ENCODE measurements around the gene HOXC9.

HOXC9 gene

DNA sequence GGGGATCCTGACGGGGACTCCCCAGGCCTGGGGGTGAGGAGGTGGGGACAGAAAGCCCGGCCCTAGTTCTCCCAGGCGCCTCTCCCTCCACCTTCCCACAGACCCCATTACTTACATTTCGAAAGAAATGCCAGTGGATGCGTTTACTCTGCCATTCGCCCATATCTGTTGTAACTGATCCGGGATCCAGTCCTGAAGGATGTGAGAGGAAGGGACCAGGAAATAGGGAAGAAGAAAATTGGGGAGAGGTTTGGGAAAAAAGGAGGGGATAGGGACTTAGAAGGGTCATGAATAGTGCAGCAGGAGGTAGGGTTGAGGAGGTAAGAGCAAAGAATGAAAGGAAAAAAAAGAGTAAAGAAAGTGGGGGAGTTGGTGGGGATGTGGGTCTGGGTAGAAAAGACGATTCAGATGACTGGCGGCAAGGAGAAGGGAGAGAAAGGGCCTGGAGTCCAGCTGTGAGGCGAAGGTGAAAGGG lies 44.1 kb upstream of the HOXC9 start:
- no peak for TF ChIP-seq POLR2AphosphoS5 (IDR thresholded peaks at IDR 0.05; ENCODE audit: low read depth, low read length)
- no peak for TF ChIP-seq SIN3A (IDR thresholded peaks at IDR 0.05; ENCODE audit: borderline replicate concordance, insufficient read depth, low read length)
- TF ChIP-seq FOXP2 (optimal IDR thresholded peaks at IDR 0.05; ENCODE audit: borderline replicate concordance, extremely low read depth, extremely low read length, insufficient read depth): no peak
- TF ChIP-seq TAF1 (IDR thresholded peaks at IDR 0.05; ENCODE audit: borderline replicate concordance, insufficient read depth, low read length): no peak
- TF ChIP-seq, protein P1, sequence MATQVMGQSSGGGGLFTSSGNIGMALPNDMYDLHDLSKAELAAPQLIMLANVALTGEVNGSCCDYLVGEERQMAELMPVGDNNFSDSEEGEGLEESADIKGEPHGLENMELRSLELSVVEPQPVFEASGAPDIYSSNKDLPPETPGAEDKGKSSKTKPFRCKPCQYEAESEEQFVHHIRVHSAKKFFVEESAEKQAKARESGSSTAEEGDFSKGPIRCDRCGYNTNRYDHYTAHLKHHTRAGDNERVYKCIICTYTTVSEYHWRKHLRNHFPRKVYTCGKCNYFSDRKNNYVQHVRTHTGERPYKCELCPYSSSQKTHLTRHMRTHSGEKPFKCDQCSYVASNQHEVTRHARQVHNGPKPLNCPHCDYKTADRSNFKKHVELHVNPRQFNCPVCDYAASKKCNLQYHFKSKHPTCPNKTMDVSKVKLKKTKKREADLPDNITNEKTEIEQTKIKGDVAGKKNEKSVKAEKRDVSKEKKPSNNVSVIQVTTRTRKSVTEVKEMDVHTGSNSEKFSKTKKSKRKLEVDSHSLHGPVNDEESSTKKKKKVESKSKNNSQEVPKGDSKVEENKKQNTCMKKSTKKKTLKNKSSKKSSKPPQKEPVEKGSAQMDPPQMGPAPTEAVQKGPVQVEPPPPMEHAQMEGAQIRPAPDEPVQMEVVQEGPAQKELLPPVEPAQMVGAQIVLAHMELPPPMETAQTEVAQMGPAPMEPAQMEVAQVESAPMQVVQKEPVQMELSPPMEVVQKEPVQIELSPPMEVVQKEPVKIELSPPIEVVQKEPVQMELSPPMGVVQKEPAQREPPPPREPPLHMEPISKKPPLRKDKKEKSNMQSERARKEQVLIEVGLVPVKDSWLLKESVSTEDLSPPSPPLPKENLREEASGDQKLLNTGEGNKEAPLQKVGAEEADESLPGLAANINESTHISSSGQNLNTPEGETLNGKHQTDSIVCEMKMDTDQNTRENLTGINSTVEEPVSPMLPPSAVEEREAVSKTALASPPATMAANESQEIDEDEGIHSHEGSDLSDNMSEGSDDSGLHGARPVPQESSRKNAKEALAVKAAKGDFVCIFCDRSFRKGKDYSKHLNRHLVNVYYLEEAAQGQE (IDR thresholded peaks at IDR 0.05; ENCODE audit: insufficient read depth in 1 of 2, low read depth in 2 of 2, low read length in 2 of 2): no peak

DNA sequence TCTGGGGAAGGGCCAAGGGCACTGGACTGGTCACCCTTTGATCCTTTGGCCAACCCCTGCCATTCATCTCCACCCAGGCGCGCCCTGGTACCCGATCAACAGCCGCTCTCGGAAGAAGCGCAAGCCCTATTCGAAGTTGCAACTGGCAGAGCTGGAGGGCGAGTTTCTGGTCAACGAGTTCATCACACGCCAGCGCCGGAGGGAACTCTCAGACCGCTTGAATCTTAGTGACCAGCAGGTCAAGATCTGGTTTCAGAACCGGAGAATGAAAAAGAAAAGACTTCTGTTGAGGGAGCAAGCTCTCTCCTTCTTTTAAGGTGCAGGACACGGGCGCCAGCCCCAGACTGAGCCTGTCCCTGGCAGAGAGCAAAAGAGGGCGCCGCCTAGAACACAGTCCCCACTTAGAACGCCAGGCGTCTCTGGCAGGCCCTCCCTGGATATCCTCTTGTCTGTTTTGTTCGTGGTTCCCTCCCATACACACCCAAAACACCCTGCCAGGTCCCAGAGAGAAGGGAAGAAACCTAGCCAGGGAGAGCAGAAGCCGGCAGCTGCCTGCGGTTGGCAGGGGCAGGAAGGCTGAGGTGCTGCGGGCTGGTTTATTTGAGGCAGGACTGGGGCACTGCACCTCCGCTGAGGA lies 43.6 kb upstream of the HOXC9 start:
- TF ChIP-seq, protein P1 (IDR thresholded peaks at IDR 0.05; ENCODE audit: insufficient read depth in 1 of 2, low read depth in 2 of 2, low read length in 2 of 2): no peak
- no peak for TF ChIP-seq POLR2AphosphoS5 (IDR thresholded peaks at IDR 0.05; ENCODE audit: low read depth, low read length)
- TF ChIP-seq FOXP2 (optimal IDR thresholded peaks at IDR 0.05; ENCODE audit: borderline replicate concordance, extremely low read depth, extremely low read length, insufficient read depth): no peak
- no peak for TF ChIP-seq TAF1 (IDR thresholded peaks at IDR 0.05; ENCODE audit: borderline replicate concordance, insufficient read depth, low read length)
- no peak for TF ChIP-seq SIN3A (IDR thresholded peaks at IDR 0.05; ENCODE audit: borderline replicate concordance, insufficient read depth, low read length)

DNA sequence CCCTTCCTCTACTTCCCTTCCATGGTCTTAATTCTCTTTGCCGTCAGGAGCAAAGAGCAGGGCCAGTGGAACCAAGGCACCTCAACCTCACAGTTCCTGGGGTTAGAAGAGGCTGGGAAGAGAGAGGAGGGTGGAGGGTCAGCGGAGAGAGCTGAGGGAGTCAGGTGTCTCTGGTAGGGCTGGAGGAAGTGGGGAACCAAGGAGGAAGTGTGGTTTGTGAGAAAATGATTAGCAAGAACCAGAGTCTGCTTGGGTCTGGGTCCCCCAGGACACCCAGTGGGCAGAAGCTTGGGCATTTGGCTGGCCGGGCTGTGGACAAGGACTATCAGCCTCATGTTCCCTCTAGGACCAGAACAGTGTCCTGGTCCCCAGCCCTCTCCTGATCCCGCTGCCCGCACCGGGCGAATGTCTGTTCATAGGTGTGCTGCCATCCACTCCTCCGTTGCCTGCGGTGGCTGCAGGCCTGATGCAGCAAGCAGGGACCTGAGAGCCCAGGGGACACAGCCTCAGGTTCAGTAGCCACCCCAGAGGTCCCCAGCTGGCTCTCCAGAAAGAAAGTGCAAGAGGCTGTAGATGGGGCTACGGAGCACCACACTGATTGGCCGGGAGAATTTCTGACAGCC lies 42.9 kb upstream of the HOXC9 start:
- no peak for TF ChIP-seq TAF1 (IDR thresholded peaks at IDR 0.05; ENCODE audit: borderline replicate concordance, insufficient read depth, low read length)
- TF ChIP-seq, protein P1 (IDR thresholded peaks at IDR 0.05; ENCODE audit: insufficient read depth in 1 of 2, low read depth in 2 of 2, low read length in 2 of 2): no peak
- no peak for TF ChIP-seq SIN3A (IDR thresholded peaks at IDR 0.05; ENCODE audit: borderline replicate concordance, insufficient read depth, low read length)
- TF ChIP-seq POLR2AphosphoS5 (IDR thresholded peaks at IDR 0.05; ENCODE audit: low read depth, low read length): no peak
- no peak for TF ChIP-seq FOXP2 (optimal IDR thresholded peaks at IDR 0.05; ENCODE audit: borderline replicate concordance, extremely low read depth, extremely low read length, insufficient read depth)

DNA sequence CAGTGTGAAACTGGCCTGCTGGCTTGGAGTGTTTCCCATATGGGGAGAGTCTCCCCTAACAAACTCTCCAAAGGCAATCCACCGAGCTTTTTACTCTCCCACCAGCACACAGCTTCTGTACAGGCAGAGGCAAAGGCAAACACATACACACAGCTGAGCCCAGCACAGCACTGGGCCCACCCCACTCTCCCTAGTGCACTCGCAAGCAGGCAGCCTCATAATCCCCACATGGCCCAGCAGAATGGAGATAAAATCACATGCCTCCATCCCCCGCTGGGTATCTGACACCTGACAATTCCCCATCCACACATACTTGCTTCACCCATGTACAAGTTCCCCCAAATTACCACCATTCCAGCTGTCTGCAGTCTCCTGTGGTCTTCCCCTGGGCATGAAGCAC lies 41.8 kb upstream of the HOXC9 start:
- TF ChIP-seq SIN3A (IDR thresholded peaks at IDR 0.05; ENCODE audit: borderline replicate concordance, insufficient read depth, low read length): no peak
- TF ChIP-seq TAF1 (IDR thresholded peaks at IDR 0.05; ENCODE audit: borderline replicate concordance, insufficient read depth, low read length): no peak
- no peak for TF ChIP-seq POLR2AphosphoS5 (IDR thresholded peaks at IDR 0.05; ENCODE audit: low read depth, low read length)
- TF ChIP-seq FOXP2 (optimal IDR thresholded peaks at IDR 0.05; ENCODE audit: borderline replicate concordance, extremely low read depth, extremely low read length, insufficient read depth): no peak
- TF ChIP-seq, protein P1 (IDR thresholded peaks at IDR 0.05; ENCODE audit: insufficient read depth in 1 of 2, low read depth in 2 of 2, low read length in 2 of 2): no peak

All from PFSK-1 (cell line).